NT2/D1 (cell line): ENCODE results near the gene C8G.

Experiments
- SUZ12 ChIP-seq: IDR thresholded peaks from 2 replicates; pipeline ENCODE4 v1.6.1; 2011; ENCODE audit not compliant: insufficient read length, insufficient read depth; ENCODE audit errors: extremely low read depth
- YY1 ChIP-seq: IDR thresholded peaks from 2 replicates; pipeline ENCODE4 v1.6.1; 2011; ENCODE audit not compliant: insufficient read length, insufficient read depth
- ZNF274 ChIP-seq: IDR thresholded peaks from 2 replicates; pipeline ENCODE4 v1.6.1; 2011; ENCODE audit warnings: mild to moderate bottlenecking, low read depth, low read length

DNA sequence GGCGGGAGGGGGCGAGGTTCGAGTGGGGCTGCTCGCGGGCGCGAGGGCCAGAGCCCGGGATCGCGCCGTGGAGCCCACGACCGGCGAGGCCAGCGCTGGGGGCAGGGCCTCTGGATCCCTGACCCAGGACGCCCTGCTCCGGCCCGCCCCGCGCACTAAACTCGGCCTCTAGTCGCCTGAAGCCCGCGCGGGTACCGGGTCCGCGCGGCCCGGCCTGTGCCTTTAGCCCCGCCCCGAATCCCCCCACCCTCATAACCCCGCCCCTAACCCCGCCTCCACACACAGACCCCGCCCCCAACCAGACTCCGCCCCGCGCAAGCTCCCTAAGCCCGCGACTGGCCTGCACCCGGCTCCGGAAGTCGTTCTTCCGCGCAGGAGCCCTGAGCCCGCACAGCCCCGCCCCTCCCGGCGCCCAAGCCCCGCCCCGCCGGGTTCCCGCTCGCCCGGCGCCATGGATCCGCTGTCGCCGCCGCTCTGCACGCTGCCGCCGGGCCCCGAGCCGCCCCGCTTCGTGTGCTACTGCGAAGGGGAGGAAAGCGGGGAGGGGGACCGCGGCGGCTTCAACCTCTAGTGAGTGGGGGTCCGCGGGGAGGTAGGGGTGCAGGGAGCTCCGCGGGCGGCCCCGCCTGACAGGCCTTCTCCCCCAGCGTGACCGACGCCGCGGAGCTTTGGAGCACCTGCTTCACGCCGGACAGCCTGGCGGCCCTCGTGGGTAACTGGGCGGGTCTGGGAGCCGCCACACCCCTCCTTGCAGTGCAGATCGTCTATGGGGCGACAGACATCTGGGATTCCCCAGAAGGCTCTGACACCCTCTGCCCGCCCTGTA is 47.2 kb downstream of the C8G start, which contains the start of gene PAXX:
- TF ChIP-seq ZNF274 (no peak), SUZ12 (no peak), YY1 (no peak)
